T-helper 2 cell treated with Interferon-gamma antibody and Interleukin-4, amounts not matched to agents 5 μg/mL and 100 μg/mL, for 36 hours (primary cell): ENCODE measurements around the gene SV2B.
"Not testable (repeated sequence)": the region's sequence is repeated elsewhere in the genome, so short reads cannot be mapped to it uniquely, and the experiment has no call there.

Experiments
- DNase-seq: peaks from one replicate; pipeline ENCODE4 v3.0.0; 2021; ENCODE audit warnings: low spot score
- H3K27ac Mint-ChIP-seq: one replicate; pipeline ENCODE4 v1.8.0; 2021; ENCODE audit warnings: mild to moderate bottlenecking, mixed read lengths
- H3K27me3 Mint-ChIP-seq: one replicate; pipeline ENCODE4 v1.8.0; 2021; ENCODE audit warnings: low read depth, mixed read lengths
- H3K36me3 Mint-ChIP-seq: one replicate; pipeline ENCODE4 v1.8.0; 2021; ENCODE audit warnings: low read depth, mixed read lengths
- H3K4me1 Mint-ChIP-seq: one replicate; pipeline ENCODE4 v1.8.0; 2021; ENCODE audit warnings: low read depth, mixed read lengths
- H3K4me3 Mint-ChIP-seq: one replicate; pipeline ENCODE4 v1.8.0; 2022; ENCODE audit warnings: mild to moderate bottlenecking, moderate library complexity, mixed read lengths
- H3K9me3 Mint-ChIP-seq: one replicate; pipeline ENCODE4 v1.8.0; 2021; ENCODE audit warnings: mixed read lengths

The SV2B gene

GRCh38 chr15:91342097-91342496, 242.0 kb downstream of the SV2B start:
- Mint-ChIP-seq H3K36me3 (no peaks in the 10 kb centered on the region), H3K4me1 (peaks cover under 1% of the 10 kb centered on the region), H3K27me3 (peaks cover 17% of the 10 kb centered on the region)

GRCh38 chr15:91344912-91345311, 244.9 kb downstream of the SV2B start:
- H3K27me3 Mint-ChIP-seq, result peaks cover 20% of the 10 kb centered on the region
- H3K4me1 Mint-ChIP-seq, H3K9me3 Mint-ChIP-seq, H3K36me3 Mint-ChIP-seq, DNase-seq, H3K27ac Mint-ChIP-seq, H3K4me3 Mint-ChIP-seq: not testable (repeated sequence)

More at GRCh38 chr15:91342097-91342496, 242.0 kb downstream of the SV2B start:
- Mint-ChIP-seq H3K9me3 (no peaks in the 10 kb centered on the region), H3K27ac (no peak overlapping the region), H3K4me3 (no peak overlapping the region)
- DNase-seq, result no peak

- DNase-seq, result no peak
- H3K36me3 Mint-ChIP-seq, result no peaks in the 10 kb centered on the region
- H3K4me3 Mint-ChIP-seq, result no peak overlapping the region
- H3K9me3 Mint-ChIP-seq, result no peaks in the 10 kb centered on the region
- no peak overlapping the region for H3K27ac Mint-ChIP-seq
- H3K4me1 Mint-ChIP-seq, result no peaks in the 10 kb centered on the region
- peaks cover 20% of the 10 kb centered on the region for H3K27me3 Mint-ChIP-seq
These were observed 245.7 kb downstream of the SV2B start for GRCh38 chr15:91345736-91346135.

- peaks cover 20% of the 10 kb centered on the region for H3K27me3 Mint-ChIP-seq
- H3K9me3 Mint-ChIP-seq, result no peaks in the 10 kb centered on the region
- no peaks in the 10 kb centered on the region for H3K4me1 Mint-ChIP-seq
- DNase-seq, result no peak
- no peak overlapping the region for H3K4me3 Mint-ChIP-seq
- H3K27ac Mint-ChIP-seq, result no peak overlapping the region
- H3K36me3 Mint-ChIP-seq, result no peaks in the 10 kb centered on the region
These were observed 246.2 kb downstream of the SV2B start for GRCh38 chr15:91346259-91346658.

- Mint-ChIP-seq H3K4me1 (no peaks in the 10 kb centered on the region), H3K9me3 (no peaks in the 10 kb centered on the region), H3K27me3 (peaks cover 18% of the 10 kb centered on the region), H3K36me3 (no peaks in the 10 kb centered on the region), H3K27ac (no peak overlapping the region), H3K4me3 (no peak overlapping the region)
- DNase-seq, result no peak
These were observed 248.9 kb downstream of the SV2B start for GRCh38 chr15:91348752-91349500.
